ENCODE measurements around the gene CREB3L1. TPM values are rescaled to one million over a fixed set of nuclear protein-coding genes. Genes with fewer than 3 reads are reported as not detected.

The CREB3L1 gene
- total RNA-seq, 5 donors from 2014 or later (not counting 1 experiment from before 2014, with no cell fraction given) = 0.38 to 0.72 (median 0.38) TPM; not detected in 2

- DNase-seq = peak; percentile 42 to 88 (median 72)
- WGBS (ENCODE audit: insufficient coverage) = 8% methylated on average over 17 of the region's 32 CpGs
- H3K27ac Mint-ChIP-seq = peak overlapping the region in 1 of 2 donors; percentile 69
- Histone ChIP-seq H3K27ac (ENCODE audit: low read length) (peak overlapping the region; percentile 23), H3K4me3 (ENCODE audit: control insufficient read depth in 1 of 2, extremely low read depth in 1 of 2, low read length in 1 of 2) (no peak overlapping the region), H3K4me1 (ENCODE audit: control insufficient read depth in 1 of 2, extremely low read depth in 1 of 2, insufficient read depth in 2 of 2, low read length in 2 of 2) (peaks cover 8 to 63% of the 10 kb centered on the region in 2 experiments), H3K27me3 (replicated peaks in 1 of 2; ENCODE audit: control insufficient read depth in 2 of 2, extremely low read depth in 1 of 2, insufficient read depth in 2 of 2, low read length in 1 of 2) (no peaks in the 10 kb centered on the region), H3K9me3 (no peaks in the 10 kb centered on the region), H3K36me3 (ENCODE audit: control insufficient read depth in 2 of 2, extremely low read depth in 1 of 2, insufficient read depth in 1 of 2, low read length in 1 of 2) (peaks cover 24 to 88% of the 10 kb centered on the region in 2 donors)
- no peaks in the 10 kb centered on the region for H3K9me3 Mint-ChIP-seq
- peaks cover 46 to 55% (median 55%) of the 10 kb centered on the region in 3 donors for H3K4me1 Mint-ChIP-seq
- peaks cover 15% of the 10 kb centered on the region for H3K36me3 Mint-ChIP-seq
- ChIA-PET CTCF (interaction anchor here (0.6 to 2.9 kb wide), 11 partner anchors 11 to 1801 kb away, joined by 3 to 12 read pairs (median 5); no protein-coding TSS in a partner anchor), POLR2A (interaction anchor here in 1 of 2 donors (0.6 kb wide), 2 partner anchors 226 to 263 kb away, joined by 4 to 8 read pairs; partner anchors contain the start of gene AMBRA1)
- H3K27me3 Mint-ChIP-seq = no peaks in the 10 kb centered on the region
- H3K4me3 Mint-ChIP-seq = no peak overlapping the region
- peak; percentile 86 to 92 (median 90) for ATAC-seq (replicated peaks in 1 of 4)
Observed at GRCh38 chr11:46367244-46367915, 89.9 kb downstream of the CREB3L1 start.

GRCh38 chr11:46367916-46368267, 90.4 kb downstream of the CREB3L1 start:
- DNase-seq (no peak), ATAC-seq (replicated peaks in 1 of 4) (no peak)
- peak overlapping the region in 1 of 2 donors; percentile 69 for H3K27ac Mint-ChIP-seq
- ChIA-PET CTCF (interaction anchor here (0.6 to 2.3 kb wide), 9 partner anchors 9 to 130 kb away, joined by 3 to 11 read pairs (median 3); no protein-coding TSS in a partner anchor), POLR2A (interaction anchor here in 1 of 2 donors (0.6 kb wide), 1 partner anchor 263 kb away, joined by 4 read pairs; no protein-coding TSS in a partner anchor)
- H3K9me3 Mint-ChIP-seq = no peaks in the 10 kb centered on the region
- peaks cover 15% of the 10 kb centered on the region for H3K36me3 Mint-ChIP-seq
- peaks cover 41 to 50% (median 50%) of the 10 kb centered on the region in 3 donors for H3K4me1 Mint-ChIP-seq
- H3K36me3 ChIP-seq (ENCODE audit: control insufficient read depth in 2 of 2, extremely low read depth in 1 of 2, insufficient read depth in 1 of 2, low read length in 1 of 2) = peaks cover 29 to 88% of the 10 kb centered on the region in 2 donors
- H3K27me3 Mint-ChIP-seq = no peaks in the 10 kb centered on the region
- H3K4me1 ChIP-seq (ENCODE audit: control insufficient read depth in 1 of 2, extremely low read depth in 1 of 2, insufficient read depth in 2 of 2, low read length in 2 of 2) = peaks cover 5 to 58% of the 10 kb centered on the region in 2 experiments
- H3K9me3 ChIP-seq = no peaks in the 10 kb centered on the region
- no peak overlapping the region for H3K4me3 ChIP-seq (ENCODE audit: control insufficient read depth in 1 of 2, extremely low read depth in 1 of 2, low read length in 1 of 2)
- no peaks in the 10 kb centered on the region for H3K27me3 ChIP-seq (replicated peaks in 1 of 2; ENCODE audit: control insufficient read depth in 2 of 2, extremely low read depth in 1 of 2, insufficient read depth in 2 of 2, low read length in 1 of 2)
- 78% methylated on average over 8 of the region's 12 CpGs for WGBS (ENCODE audit: insufficient coverage)
- no peak overlapping the region for H3K4me3 Mint-ChIP-seq
- no peak overlapping the region for H3K27ac ChIP-seq (ENCODE audit: low read length)

- peaks cover 35 to 83% of the 10 kb centered on the region in 2 donors for H3K36me3 ChIP-seq (ENCODE audit: control insufficient read depth in 2 of 2, extremely low read depth in 1 of 2, insufficient read depth in 1 of 2, low read length in 1 of 2)
- H3K4me3 Mint-ChIP-seq = no peak overlapping the region
- peaks cover 31 to 37% (median 37%) of the 10 kb centered on the region in 3 donors for H3K4me1 Mint-ChIP-seq
- ChIA-PET CTCF (interaction anchor here (1.5 to 2.3 kb wide), 3 partner anchors 9 to 21 kb away, joined by 8 to 11 read pairs (median 11); no protein-coding TSS in a partner anchor), POLR2A (no interaction called here)
- no peaks in the 10 kb centered on the region for H3K9me3 Mint-ChIP-seq
- H3K27ac ChIP-seq (ENCODE audit: low read length) = no peak overlapping the region
- H3K4me3 ChIP-seq (ENCODE audit: control insufficient read depth in 1 of 2, extremely low read depth in 1 of 2, low read length in 1 of 2) = no peak overlapping the region
- H3K4me1 ChIP-seq (ENCODE audit: control insufficient read depth in 1 of 2, extremely low read depth in 1 of 2, insufficient read depth in 2 of 2, low read length in 2 of 2) = peaks cover 2 to 41% of the 10 kb centered on the region in 2 experiments
- H3K36me3 Mint-ChIP-seq = peaks cover 17% of the 10 kb centered on the region
- DNase-seq (peak in 13 of 35 experiments; percentile 22 to 68 (median 48)), ATAC-seq (replicated peaks in 1 of 4) (peak; percentile 54 to 59 (median 58))
- whole genome bisulfite sequencing (ENCODE audit: insufficient coverage) = 71% methylated on average over 18 of the region's 25 CpGs
- no peaks in the 10 kb centered on the region for H3K9me3 ChIP-seq
- peak overlapping the region; percentile 67 to 72 for H3K27ac Mint-ChIP-seq
- no peaks in the 10 kb centered on the region for H3K27me3 Mint-ChIP-seq
- no peaks in the 10 kb centered on the region for H3K27me3 ChIP-seq (replicated peaks in 1 of 2; ENCODE audit: control insufficient read depth in 2 of 2, extremely low read depth in 1 of 2, insufficient read depth in 2 of 2, low read length in 1 of 2)
Observed at GRCh38 chr11:46369458-46370152, 92.1 kb downstream of the CREB3L1 start.

GRCh38 chr11:46370253-46370652, 92.8 kb downstream of the CREB3L1 start:
- H3K27ac Mint-ChIP-seq = peak overlapping the region in 1 of 2 donors; percentile 52
- no peaks in the 10 kb centered on the region for H3K9me3 ChIP-seq
- WGBS (ENCODE audit: insufficient coverage) = 94% methylated on average over 12 of the region's 13 CpGs
- H3K4me1 ChIP-seq (ENCODE audit: control insufficient read depth in 1 of 2, extremely low read depth in 1 of 2, insufficient read depth in 2 of 2, low read length in 2 of 2) = peaks cover 2 to 34% of the 10 kb centered on the region in 2 experiments
- no peak for ATAC-seq (replicated peaks in 1 of 4)
- POLR2A ChIA-PET = no interaction called here
- H3K4me3 Mint-ChIP-seq = no peak overlapping the region
- H3K36me3 ChIP-seq (ENCODE audit: control insufficient read depth in 2 of 2, extremely low read depth in 1 of 2, insufficient read depth in 1 of 2, low read length in 1 of 2) = peaks cover 40 to 83% of the 10 kb centered on the region in 2 donors
- H3K4me3 ChIP-seq (ENCODE audit: control insufficient read depth in 1 of 2, extremely low read depth in 1 of 2, low read length in 1 of 2) = no peak overlapping the region
- peaks cover 21% of the 10 kb centered on the region for H3K36me3 Mint-ChIP-seq
- no peak overlapping the region for H3K27ac ChIP-seq (ENCODE audit: low read length)
- CTCF ChIA-PET = no interaction called here
- no peaks in the 10 kb centered on the region for H3K27me3 ChIP-seq (replicated peaks in 1 of 2; ENCODE audit: control insufficient read depth in 2 of 2, extremely low read depth in 1 of 2, insufficient read depth in 2 of 2, low read length in 1 of 2)
- DNase-seq = no peak
- no peaks in the 10 kb centered on the region for H3K9me3 Mint-ChIP-seq
- no peaks in the 10 kb centered on the region for H3K27me3 Mint-ChIP-seq
- H3K4me1 Mint-ChIP-seq = peaks cover 25 to 31% (median 30%) of the 10 kb centered on the region in 3 donors

Other genes with a start within 250 kb of the CREB3L1 start
- 10 to 100 TPM; 45.5 to 82.9 (median 57.4) TPM for gene PHF21A, start 156.2 kb upstream of the CREB3L1 start, total RNA-seq
- 100 to 1,000 TPM; 235 to 318 (median 251) TPM for gene DGKZ, start 69.8 kb downstream of the CREB3L1 start, total RNA-seq
- 1 to 10 TPM; 5.8 to 8.6 (median 8.3) TPM for gene MDK, start 104.0 kb downstream of the CREB3L1 start, total RNA-seq
- gene CHRM4, start 114.1 kb downstream of the CREB3L1 start, total RNA-seq = 1 to 10 TPM in 2 of 5 donors, under 1 TPM in 2, not detected in 1; 0.18 to 3.9 (median 1.5) TPM

Measured in T-cell (primary cell).